ENCODE data around the gene ABCB8.

Gene ABCB8

GRCh38 chr7:151056666-151057505 is 28.6 kb downstream of the ABCB8 start:
- peak overlapping the region; percentile 76 for H3K4me3 ChIP-seq (ENCODE audit: low read depth, low read length)

GRCh38 chr7:151057506-151057988 is 29.3 kb downstream of the ABCB8 start, which contains the start of gene CDK5:
Gene CDK5 (minus strand): TSS chr7:151057897. CDS start chr7:151057848, 49 bp downstream.
- peak within 1 kb of the TSS; percentile 76 for H3K4me3 ChIP-seq (ENCODE audit: low read depth, low read length)

- H3K4me3 ChIP-seq (ENCODE audit: low read depth, low read length), result peak overlapping the region; percentile 76
These were observed 29.9 kb downstream of the ABCB8 start for GRCh38 chr7:151057989-151058780.

DNA sequence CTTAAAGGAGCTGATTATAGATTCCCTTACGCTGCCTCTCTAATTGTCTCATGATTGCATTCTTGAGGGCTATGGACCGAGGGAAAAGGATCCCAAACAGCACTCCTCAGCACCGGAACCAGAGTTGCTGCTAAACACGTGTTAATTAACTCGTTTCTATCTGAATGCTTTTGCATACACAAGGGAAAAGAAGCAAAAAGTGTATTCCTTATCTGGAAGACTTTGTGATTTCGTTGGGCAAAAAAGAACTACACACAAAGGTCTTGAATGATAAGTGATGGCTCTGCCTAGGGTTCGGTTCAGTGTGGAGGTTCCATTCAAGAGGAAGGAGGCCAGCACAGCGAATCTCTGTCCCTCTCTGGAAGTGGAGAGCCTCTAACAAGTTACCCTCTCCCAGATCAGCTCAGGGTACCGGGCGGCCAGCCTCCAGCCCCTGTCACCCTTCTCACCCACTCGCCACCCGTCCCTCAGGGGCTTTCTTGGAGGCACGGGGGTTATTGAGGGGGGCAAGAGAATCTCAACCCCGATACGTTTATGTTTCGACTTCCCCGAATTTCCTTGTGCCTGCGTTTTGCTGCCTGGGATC is 30.6 kb downstream of the ABCB8 start:
- peak overlapping the region; percentile 62 for H3K4me3 ChIP-seq (ENCODE audit: low read depth, low read length)

DNA sequence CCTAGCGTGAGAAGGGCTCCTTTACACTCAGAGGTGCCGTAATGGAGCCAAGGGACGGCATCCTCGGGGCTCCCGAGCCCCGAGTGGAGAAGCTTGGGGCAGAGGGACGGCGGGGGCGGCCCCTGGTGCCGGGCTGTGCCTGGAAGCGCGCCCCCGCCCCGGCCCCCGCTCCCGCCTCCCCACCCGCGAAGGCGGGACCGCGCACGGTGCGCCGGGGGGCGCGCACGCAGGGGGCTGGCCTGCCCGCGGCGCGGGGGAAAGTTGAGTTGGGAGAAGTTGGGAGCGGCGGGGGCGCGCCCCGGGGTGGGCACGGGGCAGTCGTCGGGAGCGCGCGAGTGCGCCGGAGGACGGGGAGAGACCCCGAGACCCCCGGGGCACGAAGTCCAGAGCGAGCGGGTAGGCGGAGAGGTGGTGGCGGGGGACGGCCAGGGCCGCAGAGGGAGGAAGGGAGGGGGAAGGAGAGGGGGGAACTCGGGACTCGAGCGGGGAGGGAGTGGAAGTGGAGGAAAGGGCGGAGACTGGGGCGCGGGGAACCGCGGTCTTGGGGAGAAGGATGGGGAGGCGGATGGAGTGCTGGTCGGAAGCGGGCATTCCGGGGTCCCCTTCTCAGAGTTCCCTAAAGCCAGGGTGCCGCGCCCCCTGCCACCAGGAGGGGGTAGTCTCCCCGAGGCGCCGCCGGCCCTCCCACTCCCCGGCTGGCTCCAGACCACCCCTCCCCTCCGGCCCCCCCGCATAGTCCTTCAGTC is 31.3 kb downstream of the ABCB8 start, which contains the start of gene SLC4A2:
SLC4A2 (plus strand) TSS at position 223 of the 746 bp plus-strand sequence. CDS start 2,399 bp downstream, outside the sequence.
- H3K4me3 ChIP-seq (ENCODE audit: low read depth, low read length), result peak within 1 kb of the TSS; percentile 62

- H3K4me3 ChIP-seq (ENCODE audit: low read depth, low read length), result peak overlapping the region; percentile 62
These were observed 31.8 kb downstream of the ABCB8 start for GRCh38 chr7:151060113-151060415.

- peak overlapping the region; percentile 62 for H3K4me3 ChIP-seq (ENCODE audit: low read depth, low read length)
These were observed 32.4 kb downstream of the ABCB8 start for GRCh38 chr7:151060416-151061212.

- peak overlapping the region; percentile 25 for H3K4me3 ChIP-seq (ENCODE audit: low read depth, low read length)
These were observed 33.2 kb downstream of the ABCB8 start for GRCh38 chr7:151061213-151062110.

- peak overlapping the region; percentile 25 for H3K4me3 ChIP-seq (ENCODE audit: low read depth, low read length)
These were observed 33.8 kb downstream of the ABCB8 start for GRCh38 chr7:151062111-151062398.

- H3K4me3 ChIP-seq (ENCODE audit: low read depth, low read length), result peak overlapping the region; percentile 60
These were observed 34.4 kb downstream of the ABCB8 start for GRCh38 chr7:151062399-151063211.

- peak overlapping the region; percentile 14 for H3K4me3 ChIP-seq (ENCODE audit: low read depth, low read length)
These were observed 34.9 kb downstream of the ABCB8 start for GRCh38 chr7:151063212-151063561.

DNA sequence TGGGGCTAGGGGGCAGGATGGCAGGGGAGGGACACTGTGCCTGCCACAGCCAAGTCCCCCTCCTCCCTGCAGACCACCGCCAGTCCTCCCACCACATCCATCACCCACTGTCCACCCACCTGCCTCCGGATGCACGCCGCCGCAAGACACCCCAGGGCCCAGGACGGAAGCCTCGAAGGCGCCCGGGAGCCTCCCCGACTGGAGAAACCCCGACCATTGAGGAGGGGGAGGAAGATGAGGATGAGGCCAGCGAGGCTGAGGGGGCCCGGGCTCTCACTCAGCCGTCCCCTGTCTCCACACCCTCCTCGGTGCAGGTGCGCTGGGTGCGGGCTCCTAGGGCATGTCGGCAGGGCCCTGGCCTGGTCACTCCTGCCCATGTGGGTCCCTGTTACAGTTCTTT is 36.2 kb downstream of the ABCB8 start:
- H3K4me3 ChIP-seq (ENCODE audit: low read depth, low read length), result no peak overlapping the region

- H3K4me3 ChIP-seq (ENCODE audit: low read depth, low read length), result no peak overlapping the region
These were observed 36.7 kb downstream of the ABCB8 start for GRCh38 chr7:151064993-151065392.

- H3K4me3 ChIP-seq (ENCODE audit: low read depth, low read length), result no peak overlapping the region
These were observed 37.3 kb downstream of the ABCB8 start for GRCh38 chr7:151065516-151065915.

- H3K4me3 ChIP-seq (ENCODE audit: low read depth, low read length), result no peak overlapping the region
These were observed 38.2 kb downstream of the ABCB8 start for GRCh38 chr7:151066273-151066974.

DNA sequence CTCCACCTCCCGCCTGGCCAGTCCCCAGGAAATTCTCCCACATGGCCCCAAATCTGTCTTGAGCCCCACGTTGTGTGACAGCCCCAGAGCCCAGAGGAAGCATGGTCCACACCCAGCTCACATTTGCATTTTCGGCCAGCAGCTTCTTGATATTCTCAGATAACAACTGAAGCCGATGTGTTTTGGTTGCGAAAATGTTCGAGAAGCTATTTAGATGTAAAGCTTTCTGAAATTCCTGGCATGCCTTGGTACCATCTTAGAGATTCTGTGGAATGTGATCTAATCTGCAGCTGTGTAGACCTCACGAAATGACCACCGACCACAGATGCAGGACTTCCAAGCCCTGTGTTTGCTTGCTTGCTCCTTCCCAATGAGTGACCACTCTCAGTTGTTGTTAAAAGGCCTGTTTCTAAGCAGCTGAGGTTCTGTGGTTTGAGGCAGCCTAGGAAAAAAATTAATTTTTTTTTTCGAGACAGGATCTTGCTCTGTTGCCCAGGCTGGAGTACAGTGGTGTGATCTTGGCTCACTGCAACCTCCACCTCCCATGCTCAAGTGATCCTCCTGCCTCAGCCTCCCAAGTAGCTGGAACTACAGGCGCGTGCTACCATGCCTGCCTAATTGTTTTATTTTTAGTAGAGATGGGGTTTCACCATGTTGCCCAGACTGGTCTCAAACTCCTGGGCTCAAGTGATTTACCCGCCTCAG is 40.0 kb downstream of the ABCB8 start:
- no peak overlapping the region for H3K4me3 ChIP-seq (ENCODE audit: low read depth, low read length)

Measured in iPS-11a (cell line).